GM10248 (cell line): ENCODE results near the gene MITF.

Source experiments
- CTCF ChIA-PET: fragments of 300-600 bp; sonication (Branson Sonifier 250); formaldehyde crosslinking; extraction: SDS; loops from one replicate; lab custom pipeline; 2021; ENCODE audit warnings: antibody characterized with exemption; lab: Yijun Ruan, JAX
- POLR2A ChIA-PET: fragments of 350-650 bp; sonication (Branson Sonifier 250); formaldehyde crosslinking; extraction: SDS; loops from one replicate; lab custom pipeline; 2020; ENCODE audit warnings: antibody characterized with exemption; lab: Yijun Ruan, JAX
- DNase-seq: peaks from one replicate; pipeline ENCODE4 v3.0.0; 2012; ENCODE audit errors: extremely low spot score
- TF ChIP-seq, protein P1 (sequence below): IDR thresholded peaks from 2 replicates; pipeline ENCODE4 v1.5.1; 2012; ENCODE audit warnings: mild to moderate bottlenecking, low read depth; ENCODE audit errors: extremely low read depth, missing control alignments, control extremely low read depth

MITF gene

DNA sequence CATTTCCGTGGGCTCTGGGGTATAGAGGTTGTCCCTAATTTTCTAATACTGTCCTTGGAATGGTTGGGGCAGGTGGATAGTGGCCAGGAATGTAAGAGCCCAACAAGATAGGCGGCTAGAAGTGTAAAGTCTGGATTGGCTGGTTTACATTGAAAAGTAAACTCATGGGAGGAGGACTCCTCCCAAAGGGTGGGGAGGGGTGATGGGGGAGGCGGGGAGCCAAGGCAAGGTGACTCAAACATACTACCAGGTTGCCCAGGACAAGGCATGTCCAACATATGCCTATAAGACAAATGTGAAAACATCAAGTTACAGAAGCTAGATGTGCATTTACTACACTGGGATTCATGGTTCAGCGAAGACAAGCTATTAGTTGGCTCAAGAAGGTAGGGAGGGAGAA lies 246.0 kb downstream of the MITF start:
- no peak for DNase-seq
- CTCF ChIA-PET, result no interaction called here
- TF ChIP-seq, protein P1, sequence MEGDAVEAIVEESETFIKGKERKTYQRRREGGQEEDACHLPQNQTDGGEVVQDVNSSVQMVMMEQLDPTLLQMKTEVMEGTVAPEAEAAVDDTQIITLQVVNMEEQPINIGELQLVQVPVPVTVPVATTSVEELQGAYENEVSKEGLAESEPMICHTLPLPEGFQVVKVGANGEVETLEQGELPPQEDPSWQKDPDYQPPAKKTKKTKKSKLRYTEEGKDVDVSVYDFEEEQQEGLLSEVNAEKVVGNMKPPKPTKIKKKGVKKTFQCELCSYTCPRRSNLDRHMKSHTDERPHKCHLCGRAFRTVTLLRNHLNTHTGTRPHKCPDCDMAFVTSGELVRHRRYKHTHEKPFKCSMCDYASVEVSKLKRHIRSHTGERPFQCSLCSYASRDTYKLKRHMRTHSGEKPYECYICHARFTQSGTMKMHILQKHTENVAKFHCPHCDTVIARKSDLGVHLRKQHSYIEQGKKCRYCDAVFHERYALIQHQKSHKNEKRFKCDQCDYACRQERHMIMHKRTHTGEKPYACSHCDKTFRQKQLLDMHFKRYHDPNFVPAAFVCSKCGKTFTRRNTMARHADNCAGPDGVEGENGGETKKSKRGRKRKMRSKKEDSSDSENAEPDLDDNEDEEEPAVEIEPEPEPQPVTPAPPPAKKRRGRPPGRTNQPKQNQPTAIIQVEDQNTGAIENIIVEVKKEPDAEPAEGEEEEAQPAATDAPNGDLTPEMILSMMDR, result no peak
- POLR2A ChIA-PET, result no interaction called here

DNA sequence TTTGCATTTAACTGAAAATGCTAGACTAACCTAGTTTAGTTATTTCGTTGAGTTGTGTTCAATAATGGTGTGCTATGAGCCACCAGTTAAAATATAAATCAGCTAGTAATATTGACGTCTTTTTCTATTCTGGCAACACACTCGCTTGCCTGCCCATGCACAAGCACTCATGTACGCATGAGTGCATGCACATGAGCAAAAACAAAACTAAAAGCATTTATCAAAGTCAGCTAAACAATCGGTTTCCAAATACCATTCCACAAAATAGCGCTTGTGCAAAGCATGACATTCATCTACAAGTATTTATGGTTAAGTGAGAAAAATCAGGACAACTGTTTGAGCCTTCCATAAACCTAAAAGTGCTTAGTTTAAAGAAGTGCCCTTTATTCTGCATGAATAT lies 247.2 kb downstream of the MITF start:
- ChIA-PET POLR2A (no interaction called here), CTCF (interaction anchor here (0.7 kb wide), 1 partner anchor 12 kb away, joined by 3 read pairs; no protein-coding TSS in a partner anchor)
- no peak for DNase-seq
- TF ChIP-seq, protein P1, result no peak

DNA sequence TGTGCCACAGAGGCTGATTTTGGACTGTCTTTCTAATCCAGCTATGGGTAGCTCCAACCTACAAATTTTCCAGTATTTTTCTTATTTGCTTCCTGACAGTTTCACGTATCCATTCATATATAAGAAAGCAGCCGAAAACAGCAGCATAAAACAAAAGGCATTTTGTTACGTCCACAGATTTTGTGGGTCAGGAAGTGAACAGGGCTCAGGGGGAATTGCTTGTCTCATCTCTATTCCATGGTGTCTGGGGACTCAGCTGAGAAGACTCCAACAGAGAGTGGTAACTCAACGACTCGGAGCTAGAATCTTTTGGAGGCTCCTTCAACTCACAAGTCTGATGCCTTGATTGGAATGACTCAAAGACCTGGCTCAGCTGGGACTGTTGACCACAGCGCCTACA lies 248.6 kb downstream of the MITF start:
- CTCF ChIA-PET, result no interaction called here
- POLR2A ChIA-PET, result no interaction called here
- TF ChIP-seq, protein P1, result no peak
- DNase-seq, result no peak

DNA sequence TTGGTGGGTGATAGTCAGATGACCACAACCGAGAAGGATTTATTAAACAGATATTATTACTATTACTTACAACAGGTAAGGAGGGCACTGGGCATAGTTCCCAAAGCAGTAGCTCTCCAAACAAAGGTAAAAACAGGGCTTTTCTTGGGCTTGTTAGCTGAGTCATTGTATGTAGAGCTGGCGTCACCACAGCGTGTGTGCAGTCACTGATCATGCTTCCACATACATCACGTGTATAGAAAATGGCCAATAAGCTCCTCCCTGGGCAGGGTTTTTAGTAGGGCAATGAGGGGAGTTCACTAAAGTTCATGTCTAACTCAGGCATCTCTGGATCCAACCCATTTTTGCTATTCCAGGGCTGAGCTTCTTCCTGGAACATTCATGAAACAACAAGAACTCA lies 254.5 kb downstream of the MITF start:
- ChIA-PET POLR2A (no interaction called here), CTCF (no interaction called here)
- TF ChIP-seq, protein P1, result no peak
- no peak for DNase-seq

DNA sequence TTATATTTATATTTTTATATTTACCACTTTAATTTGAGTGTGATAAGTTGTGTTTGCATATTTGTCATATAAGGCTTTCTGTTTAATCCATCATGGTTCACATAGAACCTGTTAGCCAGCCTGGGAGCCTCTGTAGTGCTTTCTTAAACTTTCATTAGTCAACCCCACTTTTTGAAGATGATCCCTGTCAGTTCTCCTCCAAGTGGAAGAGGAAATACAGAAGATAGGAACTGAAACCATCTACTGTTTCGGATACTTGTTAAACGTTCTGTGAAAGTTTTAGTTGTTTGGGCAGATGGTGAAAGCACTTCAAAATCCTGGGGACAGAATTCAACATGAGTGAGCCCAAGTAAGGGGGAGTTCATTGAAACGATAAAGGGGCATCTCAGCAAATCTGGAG lies 255.7 kb downstream of the MITF start:
- DNase-seq, result no peak
- CTCF ChIA-PET, result no interaction called here
- TF ChIP-seq, protein P1, result no peak
- POLR2A ChIA-PET, result no interaction called here

DNA sequence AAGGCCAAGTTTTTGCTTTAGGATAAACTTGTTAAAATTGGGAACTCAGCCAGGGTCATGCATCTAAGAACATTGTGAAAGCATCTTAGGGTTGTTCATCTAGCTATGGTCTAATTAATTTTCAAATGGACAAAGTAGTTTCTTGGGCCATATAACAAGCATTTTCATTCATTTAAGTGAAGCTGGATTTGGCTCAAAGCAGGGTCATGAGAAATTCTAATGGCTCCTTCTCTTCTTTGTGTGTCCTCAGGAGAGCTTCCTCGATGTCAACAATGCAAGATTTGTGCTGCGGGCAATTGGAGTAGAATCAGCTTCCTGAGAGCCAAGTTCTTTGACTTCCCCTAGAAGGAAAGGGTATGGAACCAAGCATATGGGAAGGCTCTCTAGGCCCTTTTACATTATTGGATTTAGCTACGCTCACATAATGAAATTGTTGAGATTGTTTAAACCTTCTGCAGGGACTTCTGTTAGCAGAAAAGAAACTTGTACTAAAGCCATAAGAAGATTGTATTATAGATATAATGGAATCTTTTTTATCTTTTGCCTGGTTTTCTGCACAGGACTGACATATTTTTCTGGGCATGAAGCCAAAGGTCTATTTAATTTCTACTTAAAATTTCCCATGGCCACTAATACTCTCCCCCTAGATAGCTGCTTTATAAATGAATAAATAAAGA lies 258.5 kb downstream of the MITF start:
- POLR2A ChIA-PET, result no interaction called here
- no peak for DNase-seq
- TF ChIP-seq, protein P1, result no peak
- CTCF ChIA-PET, result interaction anchor here (1.1 to 1.3 kb wide), 3 partner anchors 9 to 93 kb away, joined by 3 read pairs; no protein-coding TSS in a partner anchor
